Activated CD8-positive, alpha-beta memory T cell treated with anti-CD3 and anti-CD28 coated beads for 48 hours (primary cell): ENCODE data around the gene CCR2.
"Not testable (repeated sequence)": the region's sequence is repeated elsewhere in the genome, so short reads cannot be mapped to it uniquely, and the experiment has no call there.

Experiments used
- DNase-seq, 3 experiments: peaks; one replicate each; pipeline ENCODE4 v3.0.0-alpha.2; 2020; ENCODE audit warnings: low read depth in 2 of 3, low spot score in 2 of 3

CCR2 gene

DNA sequence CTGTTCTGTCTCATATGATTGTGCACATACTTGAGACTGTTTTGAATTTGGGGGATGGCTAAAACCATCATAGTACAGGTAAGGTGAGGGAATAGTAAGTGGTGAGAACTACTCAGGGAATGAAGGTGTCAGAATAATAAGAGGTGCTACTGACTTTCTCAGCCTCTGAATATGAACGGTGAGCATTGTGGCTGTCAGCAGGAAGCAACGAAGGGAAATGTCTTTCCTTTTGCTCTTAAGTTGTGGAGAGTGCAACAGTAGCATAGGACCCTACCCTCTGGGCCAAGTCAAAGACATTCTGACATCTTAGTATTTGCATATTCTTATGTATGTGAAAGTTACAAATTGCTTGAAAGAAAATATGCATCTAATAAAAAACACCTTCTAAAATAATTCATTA, 21.9 kb downstream of the CCR2 start:
- DNase-seq = no peak

DNA sequence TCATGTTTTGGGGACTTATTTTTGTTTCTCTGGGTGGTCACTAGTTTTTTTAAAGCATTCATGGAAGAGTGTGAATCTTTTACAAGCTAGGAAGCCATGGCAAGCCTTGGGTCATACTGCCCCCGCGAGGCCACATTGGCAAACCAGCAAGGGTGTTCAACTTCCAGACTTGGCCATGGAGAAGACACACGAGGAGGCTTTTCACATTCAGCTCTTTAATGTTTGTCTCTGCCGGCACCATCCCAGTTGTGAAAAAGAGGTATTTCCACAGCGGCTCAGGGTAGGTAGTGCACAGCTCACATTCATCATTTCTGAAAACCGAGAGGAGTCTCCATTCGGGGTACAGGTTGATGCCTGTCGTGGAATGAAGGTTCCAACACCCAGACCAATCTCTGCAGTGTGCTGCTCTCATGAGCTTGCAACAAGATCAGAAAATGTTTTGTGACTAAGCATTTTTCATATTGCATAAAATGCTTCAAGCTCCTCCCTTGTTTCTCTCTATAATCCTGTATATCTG, 24.6 kb downstream of the CCR2 start:
- peak in 2 of 3 experiments; percentile 23 to 41 for DNase-seq

DNA sequence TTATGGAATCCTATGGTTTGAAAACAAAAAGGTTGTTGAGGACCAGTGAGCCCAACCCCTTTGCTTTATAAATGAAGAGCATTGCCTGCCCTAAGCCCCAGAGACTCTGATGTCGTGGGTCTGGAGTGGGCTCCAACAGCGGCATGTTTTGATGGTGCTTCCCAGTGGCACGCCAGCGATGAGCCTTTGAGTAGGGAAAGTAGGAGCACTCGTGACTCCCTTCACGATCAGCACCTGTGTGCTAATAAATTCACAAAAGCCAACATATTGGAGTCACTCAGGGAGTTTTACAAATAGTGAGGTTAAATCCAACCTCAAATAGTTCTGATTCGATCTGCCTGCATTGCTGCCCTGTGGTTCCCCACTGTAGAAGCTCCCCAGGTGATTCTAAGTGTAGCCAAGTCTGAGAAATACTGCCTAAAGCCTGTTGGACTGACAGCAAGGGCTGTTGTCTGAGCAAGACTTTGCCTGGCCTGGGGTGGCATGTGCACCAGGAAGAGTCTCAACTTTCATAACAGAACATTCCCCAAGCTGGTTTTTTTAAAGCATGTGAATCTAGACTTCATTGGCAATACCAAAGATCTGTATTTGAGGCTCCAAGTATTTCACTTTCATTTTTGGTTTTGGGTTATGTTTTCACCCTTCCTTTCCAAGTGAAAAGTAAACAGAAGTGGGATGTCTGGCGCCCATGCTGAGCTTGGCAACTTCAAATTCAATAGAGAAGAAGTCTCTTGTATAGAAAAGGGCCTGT, 26.7 kb downstream of the CCR2 start:
- no peak for DNase-seq

DNA sequence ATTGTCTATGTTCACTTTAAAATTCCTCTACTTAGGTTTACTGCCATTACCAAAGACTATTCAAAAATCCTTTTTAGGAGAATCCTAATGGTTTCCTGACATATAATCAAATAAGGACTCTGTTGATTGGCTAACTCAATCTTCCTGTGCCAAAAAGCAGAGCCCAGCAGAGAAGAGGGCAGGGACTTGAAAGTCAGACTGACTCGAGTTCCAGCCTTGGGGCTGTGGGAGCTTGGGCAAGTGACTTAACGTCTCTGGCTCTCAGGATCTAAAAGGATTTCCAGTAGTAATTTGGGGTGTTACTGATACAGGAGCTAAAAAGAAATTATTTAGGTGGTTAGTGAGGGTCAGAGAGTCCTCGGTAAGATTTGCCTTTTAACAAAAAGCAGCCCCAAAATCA, 27.7 kb downstream of the CCR2 start:
- no peak for DNase-seq

DNA sequence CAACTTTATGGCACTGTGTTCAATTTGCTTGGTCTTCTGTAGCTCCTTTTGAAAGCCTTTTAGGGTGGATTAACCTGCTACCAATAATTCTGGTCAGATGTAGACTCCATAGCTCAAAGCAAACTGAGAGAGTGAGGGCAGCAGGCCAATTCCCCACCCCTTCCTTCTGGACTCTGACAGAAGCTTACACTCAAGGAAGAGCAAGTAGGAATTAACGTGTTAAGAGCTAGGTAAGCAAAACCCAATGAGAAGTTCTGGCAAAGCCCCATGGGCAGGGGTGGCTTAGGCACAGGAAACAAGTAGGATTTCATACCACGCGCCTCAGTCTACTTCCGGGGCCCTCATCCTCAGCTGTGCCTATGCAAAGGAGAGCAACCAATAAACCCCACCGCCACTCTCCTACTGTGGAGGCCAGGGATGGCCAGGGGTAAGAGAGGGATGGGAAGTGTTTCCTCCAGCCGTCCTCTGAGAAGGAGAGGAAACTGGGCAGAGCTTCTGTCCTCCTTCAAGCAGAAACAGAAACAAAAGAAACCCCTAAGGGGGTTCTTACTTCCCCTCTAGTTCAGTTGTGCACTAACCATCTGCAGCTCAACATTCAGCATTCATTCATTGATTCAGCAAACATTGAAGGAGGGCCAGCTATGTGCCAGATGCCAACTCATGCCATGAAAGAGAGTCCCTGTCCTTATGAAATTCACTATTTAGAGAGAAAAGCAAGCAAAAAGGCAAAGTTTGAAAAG, 29.5 kb downstream of the CCR2 start:
- DNase-seq = no peak

DNA sequence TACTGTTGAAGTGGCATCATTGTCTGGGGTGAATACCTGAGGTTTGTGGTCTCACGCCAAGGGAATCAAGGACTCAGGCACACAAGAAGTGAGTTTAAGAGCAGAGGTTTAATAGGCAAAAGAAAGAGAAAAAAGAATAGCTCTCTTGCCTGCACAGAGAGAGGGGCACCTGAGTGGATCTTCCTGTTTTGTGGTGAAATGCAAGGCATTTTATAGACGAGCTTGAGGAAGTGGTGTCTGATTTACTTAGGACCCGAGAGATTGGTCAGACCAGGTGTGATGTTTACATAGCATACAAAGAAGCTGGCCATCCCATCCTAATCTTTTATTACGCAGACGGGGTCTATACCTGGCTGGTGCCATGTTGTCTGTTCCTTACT, 30.0 kb downstream of the CCR2 start:
- no peak for DNase-seq

DNA sequence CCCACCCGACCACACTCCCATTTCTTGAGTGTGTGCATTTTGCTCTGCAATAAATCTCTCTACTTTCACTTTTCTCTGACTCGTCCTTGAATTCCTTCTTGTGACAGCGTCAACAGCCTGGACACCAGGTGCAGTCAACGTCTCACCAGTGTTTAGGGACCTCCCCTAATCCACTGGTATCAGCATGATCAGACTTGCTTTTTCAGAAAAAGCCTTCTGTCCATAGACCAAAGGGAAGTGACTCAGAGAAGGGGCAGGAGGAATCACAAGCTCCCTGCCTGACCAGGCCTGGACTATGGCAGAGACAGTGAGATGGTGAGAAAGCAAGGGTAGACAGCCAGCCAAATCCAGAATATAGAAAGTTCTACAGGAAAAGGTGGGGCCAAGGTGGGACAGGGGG, 32.3 kb downstream of the CCR2 start:
- DNase-seq = no peak

DNA sequence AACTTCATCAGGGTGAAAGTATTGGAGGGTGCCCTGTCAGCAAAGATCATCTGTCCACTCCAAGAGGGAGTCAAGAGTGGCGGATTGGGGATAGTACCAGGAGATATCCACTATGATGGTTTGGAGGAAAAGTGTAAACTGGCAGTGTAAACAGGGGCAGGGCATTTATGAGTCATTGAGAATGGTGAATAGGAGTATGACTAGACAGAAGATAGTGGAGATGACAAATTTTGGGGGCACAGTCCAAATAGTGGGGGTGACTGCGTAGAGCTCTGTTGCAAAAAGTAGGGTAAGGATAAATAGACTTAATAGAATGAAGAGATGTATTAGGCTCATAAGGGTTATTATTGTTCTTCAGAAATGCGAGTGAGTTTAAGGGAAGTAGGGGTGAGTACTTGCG, 34.9 kb downstream of the CCR2 start:
- not testable (repeated sequence) for DNase-seq

DNA sequence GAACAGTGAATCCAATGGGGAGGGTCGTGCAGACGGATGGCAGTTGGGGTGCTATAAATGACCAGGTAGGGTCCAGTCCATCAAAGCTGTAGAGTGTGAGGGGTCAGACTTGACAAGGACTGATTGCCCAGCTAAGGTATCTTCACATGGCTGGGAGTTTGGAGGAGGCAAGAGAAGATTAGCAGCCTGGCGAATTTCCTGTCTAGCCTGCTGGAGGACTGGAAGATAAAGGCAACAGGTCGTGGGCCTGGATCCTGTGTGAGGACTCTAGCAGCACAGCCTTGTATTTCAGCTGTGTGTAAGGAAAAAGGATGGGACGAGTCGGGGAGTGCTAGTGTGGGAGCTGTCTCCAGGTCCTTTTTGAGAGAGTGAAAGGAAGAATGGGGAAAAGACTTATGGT, 35.4 kb downstream of the CCR2 start:
- no peak for DNase-seq

DNA sequence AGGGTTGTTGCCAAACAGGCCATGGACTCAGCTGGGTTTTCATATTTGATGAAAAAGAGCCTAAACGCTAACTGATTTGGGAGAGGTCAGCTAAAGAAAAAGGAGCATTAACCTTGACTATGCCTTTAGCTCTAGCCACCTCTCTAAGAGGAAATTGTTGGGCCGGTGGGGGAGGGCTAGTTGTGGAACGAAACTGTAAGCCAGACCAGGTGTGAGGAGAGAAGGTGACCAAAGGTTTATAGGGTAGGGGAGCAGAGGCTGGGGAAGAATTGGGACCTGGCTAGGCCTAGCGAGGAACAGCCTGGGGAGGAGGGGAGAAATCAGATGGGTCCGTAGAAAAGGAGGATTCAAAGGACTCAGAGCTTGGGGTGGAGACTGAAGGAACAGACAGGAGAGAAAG, 37.6 kb downstream of the CCR2 start:
- DNase-seq = not testable (repeated sequence)

DNA sequence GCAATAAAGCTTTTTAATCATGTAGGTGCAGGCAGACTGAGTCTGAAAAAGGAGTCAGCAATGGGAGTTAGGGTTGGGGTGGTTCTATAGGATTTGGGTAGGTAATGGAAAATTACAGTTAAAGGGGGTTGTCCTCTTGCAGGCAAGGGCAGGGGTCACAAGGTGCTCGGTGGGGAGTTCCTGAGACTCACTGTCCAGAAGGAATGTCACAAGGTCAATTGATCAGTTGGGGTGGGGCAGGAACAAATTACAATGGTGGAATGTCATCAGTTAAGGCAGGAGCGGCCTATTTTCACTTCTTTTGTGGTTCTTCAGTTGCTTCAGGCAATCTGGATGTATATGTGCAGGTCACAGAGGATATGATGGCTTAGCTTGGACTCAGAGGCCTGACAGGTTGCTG, 39.1 kb downstream of the CCR2 start:
- no peak for DNase-seq

DNA sequence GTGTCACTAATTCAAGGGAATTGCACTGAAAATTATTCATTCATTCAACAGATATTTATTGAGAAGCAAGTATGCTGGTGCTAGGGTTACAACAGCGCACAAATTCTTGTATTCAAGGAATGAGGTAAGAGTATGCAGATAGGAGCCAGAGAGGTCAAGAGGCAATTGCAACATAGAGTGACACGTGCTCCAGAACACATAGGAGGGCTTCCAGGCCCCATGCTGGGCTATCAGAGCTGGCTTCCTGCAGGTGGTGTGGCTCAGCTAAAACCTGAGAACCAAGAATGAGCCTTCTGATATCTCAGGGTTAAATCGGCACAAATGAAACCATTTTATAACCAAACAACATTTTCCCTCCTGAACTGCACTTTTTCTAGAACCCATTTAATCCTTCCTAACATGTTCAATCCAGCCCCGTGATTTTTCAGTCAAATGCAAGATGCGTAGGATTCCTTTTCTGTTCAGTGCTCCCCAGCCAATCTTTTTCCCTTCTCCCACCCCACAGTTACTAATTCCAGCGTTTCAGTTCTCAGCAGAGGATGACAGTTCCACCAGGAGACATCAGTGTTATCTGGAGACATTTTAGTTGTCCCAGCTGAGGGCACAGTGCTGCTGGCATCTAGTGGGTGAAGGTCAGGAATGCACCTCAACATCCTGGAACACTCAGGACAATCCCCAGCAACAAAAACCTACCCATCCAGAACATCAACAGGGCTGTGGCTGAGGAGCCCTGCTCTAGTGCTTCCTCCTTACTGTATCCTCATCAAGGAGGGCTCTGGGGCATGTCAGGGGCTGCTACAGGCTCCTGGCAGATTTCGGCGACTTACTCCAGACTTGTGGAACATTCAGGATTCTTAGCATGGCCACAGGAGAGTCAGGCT, 39.9 kb downstream of the CCR2 start:
- DNase-seq = no peak

DNA sequence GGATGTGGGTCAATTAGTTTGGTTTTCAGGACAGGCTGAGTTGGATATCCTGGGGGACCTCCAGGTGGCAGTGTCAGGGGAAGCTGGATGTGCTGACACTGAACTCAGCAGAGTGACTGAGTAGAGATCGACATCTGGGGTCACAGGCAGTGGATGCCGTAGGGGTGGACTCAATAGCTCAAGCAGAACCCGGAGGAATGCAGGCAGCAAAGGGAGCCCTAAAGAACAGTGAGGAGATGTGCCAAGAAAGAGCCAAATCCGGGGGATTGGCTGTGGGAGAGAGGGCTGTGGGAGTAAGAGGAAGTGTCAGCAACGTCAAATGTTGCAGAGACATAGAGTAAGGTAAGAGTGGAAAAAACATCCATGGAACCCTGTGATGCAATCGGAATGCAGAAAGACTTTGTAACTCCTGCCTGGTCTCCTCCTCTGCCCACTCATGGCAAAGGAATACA, 41.3 kb downstream of the CCR2 start:
- no peak for DNase-seq

DNA sequence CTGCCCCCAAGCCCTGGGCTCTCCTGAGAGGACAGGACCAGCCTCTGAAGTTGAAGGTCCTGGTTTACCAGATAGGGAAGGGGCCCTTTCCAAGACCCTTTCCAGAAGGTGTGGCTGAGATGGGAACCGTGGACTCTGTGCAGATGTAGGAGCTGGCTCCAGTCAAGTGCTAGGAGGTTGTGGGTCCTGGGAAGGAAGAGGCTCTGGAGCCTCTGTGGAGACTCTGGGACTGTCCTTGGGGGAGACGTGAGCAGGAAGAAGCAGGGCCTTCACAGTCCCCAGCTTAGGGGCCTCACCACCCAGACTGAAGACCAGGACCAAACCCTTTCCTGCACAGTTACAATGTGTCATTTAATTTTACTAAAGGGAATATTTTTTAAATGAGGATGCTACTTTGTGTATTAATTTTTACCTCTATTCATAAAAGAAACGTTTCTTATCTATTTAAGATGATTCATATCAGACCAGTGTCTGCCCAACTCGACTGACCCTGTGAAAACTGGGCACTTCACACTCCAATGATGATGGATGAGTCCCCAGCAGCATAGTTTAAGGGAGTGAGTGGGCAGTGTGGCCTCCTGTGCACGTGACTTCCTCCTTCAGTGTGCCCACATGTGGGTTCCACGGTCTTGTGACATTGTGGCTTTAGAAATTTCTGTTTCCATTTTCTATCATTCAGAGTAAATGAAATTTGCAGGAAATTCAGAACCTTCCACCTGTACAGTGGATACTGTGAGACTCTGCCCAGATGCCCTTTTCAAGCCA, 42.0 kb downstream of the CCR2 start:
- no peak for DNase-seq

DNA sequence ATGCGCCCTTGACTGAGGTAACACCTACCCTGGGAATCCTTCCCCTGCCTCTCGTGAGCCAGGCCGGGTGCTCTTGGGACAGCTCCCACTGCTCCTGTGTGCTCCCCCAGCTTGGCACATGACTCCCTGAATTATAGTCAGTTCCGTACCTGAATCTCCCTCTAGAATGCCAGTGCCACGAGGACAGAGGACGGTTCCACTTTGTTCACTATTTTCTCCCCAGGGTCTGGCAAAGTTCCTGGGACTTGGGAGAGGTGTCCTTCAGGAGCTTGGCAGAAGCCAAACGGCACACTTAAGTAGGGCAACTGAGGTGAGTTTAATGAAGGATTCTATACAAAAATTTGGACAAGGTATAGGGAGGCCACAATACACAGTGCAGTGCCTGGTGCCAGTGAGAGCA, 43.2 kb downstream of the CCR2 start:
- DNase-seq = no peak

DNA sequence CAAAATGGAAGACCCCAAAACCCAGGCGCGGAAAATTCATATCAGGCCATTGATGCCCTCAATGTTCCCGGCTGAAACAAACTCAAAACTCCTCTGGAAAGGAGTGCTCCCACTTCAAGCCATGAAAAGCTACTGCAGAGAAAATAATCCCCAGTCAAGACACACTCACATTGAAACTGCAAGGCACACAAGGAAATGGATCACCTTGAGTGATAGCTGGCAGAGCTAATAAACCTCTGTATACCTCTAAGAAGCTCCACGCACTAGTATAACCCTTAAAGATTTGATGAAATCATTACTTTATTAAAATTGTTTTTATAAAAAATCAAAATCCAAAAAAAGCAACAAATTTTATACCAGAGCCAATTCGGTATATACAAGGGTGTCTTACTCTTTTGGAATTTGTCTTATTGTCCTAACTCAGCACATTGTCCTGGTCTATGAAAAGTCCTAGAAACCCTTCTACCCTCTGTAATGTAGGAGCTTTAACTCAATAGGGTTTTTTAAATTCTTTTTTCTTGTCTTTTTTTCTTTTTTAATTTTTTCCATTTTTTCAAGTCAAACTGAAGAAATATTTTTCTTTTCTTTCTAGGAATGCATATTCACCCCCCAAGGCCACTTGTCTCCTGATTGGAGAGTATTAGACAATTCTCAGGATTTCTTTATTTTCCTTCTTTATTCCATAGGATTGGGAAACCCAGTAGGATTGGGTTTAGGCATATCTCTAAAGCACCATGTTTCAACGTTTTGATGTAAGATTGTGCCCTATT, 44.5 kb downstream of the CCR2 start:
- no peak for DNase-seq

DNA sequence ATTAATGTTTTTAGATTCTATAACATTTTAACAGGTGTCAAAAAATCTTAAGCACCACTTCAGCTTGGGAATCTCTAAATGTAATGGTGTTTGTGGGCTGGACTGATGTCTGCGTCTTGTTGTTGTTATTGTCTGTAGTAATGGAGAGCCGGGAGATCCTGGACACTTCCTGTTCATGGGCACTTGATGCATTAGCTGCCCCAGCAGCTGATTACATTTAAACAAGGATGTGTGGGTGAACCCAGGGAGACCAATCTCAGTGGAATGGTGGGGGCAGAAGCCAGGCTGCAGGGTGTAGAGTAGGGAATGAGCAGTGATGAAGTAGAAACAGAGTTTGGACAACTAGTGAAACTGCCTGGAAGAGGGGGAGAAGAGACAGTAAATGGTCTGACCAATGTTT, 45.2 kb downstream of the CCR2 start:
- DNase-seq = no peak

DNA sequence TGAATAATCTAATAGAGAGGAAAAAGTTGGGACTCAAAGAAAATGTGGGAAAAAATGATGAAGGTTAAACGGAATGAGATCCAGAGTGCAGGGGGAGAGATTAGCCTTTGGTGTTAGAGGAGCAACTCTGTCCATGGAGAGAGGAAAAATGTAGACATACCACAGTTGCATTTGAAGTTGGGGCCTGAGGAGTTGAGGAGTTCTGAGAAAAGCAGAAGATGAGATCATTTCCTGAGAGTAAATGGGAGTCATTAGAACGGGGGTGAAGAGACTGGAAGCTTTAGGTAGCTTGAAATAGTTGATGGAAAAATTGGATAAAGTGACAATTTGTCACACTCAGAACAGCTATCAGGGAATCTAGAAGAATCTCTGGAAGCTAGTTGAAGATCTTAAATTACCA, 45.6 kb downstream of the CCR2 start:
- no peak for DNase-seq

DNA sequence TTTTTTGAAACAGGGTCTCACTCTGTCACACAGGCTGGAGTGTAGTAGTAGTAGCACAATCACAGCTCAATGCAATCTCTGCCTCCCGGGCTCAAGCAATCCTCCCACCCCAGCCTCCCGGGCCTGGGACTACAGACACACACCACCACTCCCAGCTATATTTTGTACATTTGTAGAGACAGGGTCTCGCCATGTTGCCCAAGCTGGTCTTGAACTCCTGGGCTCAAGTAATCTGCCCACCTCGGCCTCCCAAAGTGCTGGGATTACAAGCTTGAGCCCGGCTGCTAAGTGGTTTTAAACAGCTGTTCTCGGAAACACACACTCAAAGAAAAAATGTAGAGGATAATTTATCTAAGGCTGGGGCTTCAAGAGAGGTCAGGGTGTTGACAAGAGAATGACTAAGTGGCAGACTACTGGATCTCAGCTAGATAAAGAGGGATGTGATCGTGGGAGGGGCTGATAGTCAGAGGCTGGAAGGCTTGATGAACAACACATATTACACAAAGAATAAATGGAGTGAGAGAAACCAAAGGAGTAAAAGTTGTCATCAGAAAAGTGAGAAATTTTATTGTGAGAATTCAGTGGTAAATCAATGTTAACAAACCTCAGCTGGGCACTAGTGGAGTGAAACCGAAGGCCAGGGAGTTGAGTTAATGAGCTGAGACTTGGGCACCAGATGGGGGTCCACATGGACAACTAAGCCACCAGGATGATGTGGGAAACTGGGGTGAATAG, 46.3 kb downstream of the CCR2 start:
- no peak for DNase-seq
